ENCODE measurements around the gene PILRB.
"Not testable (repeated sequence)": the region's sequence is repeated elsewhere in the genome, so short reads cannot be mapped to it uniquely, and the experiment has no call there.

PILRB gene

DNA sequence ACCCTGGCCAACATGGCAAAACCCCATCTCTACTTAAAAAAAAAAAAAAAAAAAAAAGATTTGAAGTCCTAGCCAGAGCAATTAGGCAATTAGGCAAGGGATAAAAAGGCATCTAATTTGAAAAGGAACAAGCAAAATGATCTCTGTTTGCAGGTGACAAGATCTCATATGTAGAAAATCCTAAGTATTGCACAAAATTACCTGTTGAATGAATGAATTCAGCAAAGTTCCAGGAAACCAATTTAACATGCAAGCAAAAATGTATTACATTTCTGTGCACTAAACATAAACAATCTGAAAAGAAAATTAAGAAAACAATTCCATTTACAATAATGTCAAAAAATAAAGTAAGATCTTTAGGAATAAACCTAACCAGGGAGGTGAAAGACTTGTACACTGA, 5.2 kb downstream of the PILRB start:
- no peak for TF ChIP-seq CTCF (IDR thresholded peaks at IDR 0.05; ENCODE audit: control insufficient read depth, insufficient read depth, low read depth, low read length, missing control alignments)
- DNase-seq (ENCODE audit: low read depth): no peak
- H3K4me3 ChIP-seq (ENCODE audit: control insufficient read depth, low read depth, low read length): no peak overlapping the region

DNA sequence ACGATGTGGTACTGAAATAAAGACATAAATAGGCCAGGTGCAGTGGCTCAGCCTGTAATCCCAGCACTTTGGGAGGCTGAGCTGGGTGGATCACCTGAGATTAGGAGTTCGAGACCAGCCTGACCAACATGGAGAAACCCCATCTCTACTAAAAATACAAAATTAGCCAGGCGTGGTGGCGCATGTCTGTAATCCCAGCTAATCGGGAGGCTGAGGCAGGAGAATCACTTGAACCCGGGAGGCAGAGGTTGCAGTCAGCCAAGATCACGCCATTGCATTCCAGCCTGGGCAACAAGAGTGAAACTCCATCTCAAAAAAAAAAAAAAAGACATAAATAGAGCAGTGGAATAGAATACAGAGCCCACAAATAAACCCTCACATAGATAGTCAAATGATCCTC, 5.9 kb downstream of the PILRB start:
- DNase-seq (ENCODE audit: low read depth); H3K4me3 ChIP-seq (ENCODE audit: control insufficient read depth, low read depth, low read length): not testable (repeated sequence)

- no peak overlapping the region for H3K4me3 ChIP-seq (ENCODE audit: control insufficient read depth, low read depth, low read length)
- no peak for DNase-seq (ENCODE audit: low read depth)
- TF ChIP-seq CTCF (IDR thresholded peaks at IDR 0.05; ENCODE audit: control insufficient read depth, insufficient read depth, low read depth, low read length, missing control alignments): no peak
Observed at GRCh38 chr7:100364480-100364879, 6.6 kb downstream of the PILRB start.

DNA sequence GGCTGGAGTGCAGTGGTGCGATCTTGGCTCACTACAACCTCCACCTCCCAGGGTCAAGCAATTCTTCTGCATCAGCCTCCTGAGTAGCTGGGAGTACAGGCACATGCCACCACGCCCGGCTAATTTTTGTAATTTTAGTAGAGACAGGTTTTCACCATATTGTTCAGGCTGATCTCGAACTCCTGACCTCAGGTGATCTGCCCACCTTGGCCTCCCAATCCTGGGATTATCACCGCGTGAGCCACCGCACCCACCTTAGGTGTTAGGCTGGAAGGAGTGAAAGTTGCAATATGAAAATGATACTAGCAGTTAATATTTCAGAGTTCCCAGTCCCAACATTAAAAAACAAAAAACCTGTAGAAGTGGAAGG, 8.1 kb downstream of the PILRB start:
- not testable (repeated sequence) for DNase-seq (ENCODE audit: low read depth); H3K4me3 ChIP-seq (ENCODE audit: control insufficient read depth, low read depth, low read length)

DNA sequence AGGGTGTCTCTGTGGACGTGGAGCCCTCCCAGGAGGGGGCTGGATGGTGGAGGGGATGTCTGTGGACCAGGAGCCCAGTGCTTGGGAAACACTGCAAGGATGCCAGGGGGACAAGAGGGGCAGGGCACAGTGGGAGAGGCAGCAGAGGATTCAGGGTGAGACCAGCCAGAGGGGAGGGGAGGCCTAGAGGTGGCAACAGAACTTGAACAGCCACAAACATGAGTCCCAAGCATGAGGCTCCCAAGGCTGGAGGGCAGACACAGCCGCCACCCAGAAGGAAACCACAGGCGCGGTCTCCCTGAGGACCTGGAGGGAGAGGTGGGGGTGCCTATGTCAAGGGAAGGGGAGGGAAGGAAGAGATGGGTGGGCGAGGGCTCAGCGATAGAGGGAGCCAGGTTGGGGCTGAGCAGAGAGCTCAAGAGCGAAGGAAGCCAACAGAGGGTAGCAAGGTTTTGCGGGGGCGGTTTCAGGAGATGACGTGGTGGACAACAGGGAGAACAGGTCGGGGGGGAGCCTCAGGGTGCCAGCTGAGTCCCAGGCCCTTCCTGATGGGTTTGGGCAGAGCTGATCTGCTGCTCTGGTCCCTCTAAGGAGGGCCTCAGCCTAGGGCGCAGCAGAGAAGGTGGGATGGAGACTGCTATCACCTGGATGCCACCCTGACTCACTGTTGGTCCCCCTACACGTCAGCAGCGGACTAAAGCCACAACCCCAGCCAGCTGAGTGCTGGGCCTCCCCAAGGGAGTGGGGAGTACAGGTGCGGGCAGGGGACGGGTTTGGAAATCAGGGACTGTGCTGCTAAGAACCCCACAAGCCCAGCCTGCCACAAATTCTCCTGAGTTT, 8.7 kb downstream of the PILRB start:
- no peak overlapping the region for H3K4me3 ChIP-seq (ENCODE audit: control insufficient read depth, low read depth, low read length)
- TF ChIP-seq CTCF (IDR thresholded peaks at IDR 0.05; ENCODE audit: control insufficient read depth, insufficient read depth, low read depth, low read length, missing control alignments): no peak
- no peak for DNase-seq (ENCODE audit: low read depth)

- DNase-seq (ENCODE audit: low read depth): no peak
- H3K4me3 ChIP-seq (ENCODE audit: control insufficient read depth, low read depth, low read length): no peak overlapping the region
- no peak for TF ChIP-seq CTCF (IDR thresholded peaks at IDR 0.05; ENCODE audit: control insufficient read depth, insufficient read depth, low read depth, low read length, missing control alignments)
Observed at GRCh38 chr7:100367251-100367620, 9.3 kb downstream of the PILRB start.

- no peak for DNase-seq (ENCODE audit: low read depth)
- no peak for TF ChIP-seq CTCF (IDR thresholded peaks at IDR 0.05; ENCODE audit: control insufficient read depth, insufficient read depth, low read depth, low read length, missing control alignments)
Observed at GRCh38 chr7:100367676-100368613, 10.0 kb downstream of the PILRB start.

More at GRCh38 chr7:100367676-100368613, 10.0 kb downstream of the PILRB start:
- H3K4me3 ChIP-seq (ENCODE audit: control insufficient read depth, low read depth, low read length): no peak overlapping the region
